Astrocyte (in vitro differentiated cells and primary cell): ENCODE results near the gene TUBGCP4. TPM values are rescaled to one million over a fixed set of nuclear protein-coding genes. Genes with fewer than 3 reads are reported as not detected.
"Not testable (repeated sequence)": the region's sequence is repeated elsewhere in the genome, so short reads cannot be mapped to it uniquely, and the experiment has no call there.

Experiments used
- DNase-seq: peaks from one replicate; pipeline ENCODE4 v3.0.0-alpha.2; 2010; ENCODE audit warnings: low read depth
- FAIRE-seq: peaks from 2 replicates; lab custom pipeline; 2011; peaks lifted over from hg19 to GRCh38; lab: Jason Lieb, UNC
- H2AFZ ChIP-seq: 2 replicates; pipeline ENCODE4 v1.6.0; 2012; ENCODE audit warnings: low read depth, low read length, inconsistent platforms
- H3K27ac ChIP-seq: 2 replicates; pipeline ENCODE4 v1.5.1; 2011; ENCODE audit warnings: low read depth, low read length, inconsistent platforms
- H3K27me3 ChIP-seq: 2 replicates; pipeline ENCODE4 v1.6.0; 2011; ENCODE audit warnings: low read length, inconsistent platforms; ENCODE audit not compliant: insufficient read depth
- H3K36me3 ChIP-seq: 2 replicates; pipeline ENCODE4 v1.5.1; 2011; ENCODE audit warnings: low read length, inconsistent platforms; ENCODE audit not compliant: insufficient read depth
- H3K4me1 ChIP-seq: 2 replicates; pipeline ENCODE4 v1.5.1; 2011; ENCODE audit warnings: low read length, inconsistent platforms; ENCODE audit not compliant: insufficient read depth
- H3K4me2 ChIP-seq: 2 replicates; pipeline ENCODE4 v1.6.0; 2012; ENCODE audit warnings: low read length, inconsistent platforms
- H3K4me3 ChIP-seq: 2 replicates; pipeline ENCODE4 v1.5.1; 2011; ENCODE audit warnings: low read depth, mild to moderate bottlenecking, low read length, inconsistent platforms; ENCODE audit not compliant: insufficient read depth
- H3K79me2 ChIP-seq: 2 replicates; pipeline ENCODE4 v1.6.0; 2012; ENCODE audit warnings: mild to moderate bottlenecking, low read length, inconsistent platforms; ENCODE audit not compliant: insufficient read depth
- H3K9ac ChIP-seq: 2 replicates; pipeline ENCODE4 v1.6.0; 2012; ENCODE audit warnings: mild to moderate bottlenecking, low read length, inconsistent platforms
- H3K9me3 ChIP-seq: 2 replicates; pipeline ENCODE4 v1.5.1; 2012; ENCODE audit warnings: low read depth, mild to moderate bottlenecking, low read length, inconsistent platforms; ENCODE audit not compliant: insufficient read depth
- H4K20me1 ChIP-seq: 2 replicates; pipeline ENCODE4 v1.6.0; 2012; ENCODE audit warnings: low read length, inconsistent platforms; ENCODE audit not compliant: insufficient read depth
- H3K27ac Mint-ChIP-seq: one replicate; pipeline ENCODE4 v1.8.0; 2021; ENCODE audit warnings: mild to moderate bottlenecking, mixed read lengths; ENCODE audit not compliant: unreplicated experiment
- H3K27me3 Mint-ChIP-seq: one replicate; pipeline ENCODE4 v1.8.0; 2021; ENCODE audit warnings: low read depth, mixed read lengths; ENCODE audit not compliant: unreplicated experiment
- H3K36me3 Mint-ChIP-seq: one replicate; pipeline ENCODE4 v1.8.0; 2021; ENCODE audit warnings: low read depth, mixed read lengths; ENCODE audit not compliant: unreplicated experiment
- H3K4me1 Mint-ChIP-seq: one replicate; pipeline ENCODE4 v1.8.0; 2021; ENCODE audit warnings: low read depth, mixed read lengths; ENCODE audit not compliant: unreplicated experiment
- H3K4me3 Mint-ChIP-seq: one replicate; pipeline ENCODE4 v1.8.0; 2021; ENCODE audit warnings: mild to moderate bottlenecking, moderate library complexity, mixed read lengths; ENCODE audit not compliant: unreplicated experiment
- H3K9me3 Mint-ChIP-seq: one replicate; pipeline ENCODE4 v1.8.0; 2021; ENCODE audit warnings: mild to moderate bottlenecking, mixed read lengths; ENCODE audit not compliant: unreplicated experiment
- CTCF ChIP-seq: IDR thresholded peaks from 2 replicates; pipeline ENCODE4 v1.5.1; 2011; ENCODE audit warnings: low read depth, mild to moderate bottlenecking, inconsistent platforms, low read length, moderate library complexity; ENCODE audit not compliant: insufficient read depth
- EZH2 ChIP-seq: IDR thresholded peaks from 2 replicates; pipeline ENCODE4 v1.6.1; 2012; ENCODE audit warnings: mild to moderate bottlenecking, low read length, inconsistent platforms; ENCODE audit not compliant: insufficient read depth
- total RNA-seq: library from RNA; stranded (reverse); gene quantifications from 2 replicates; pipeline ENCODE4 v1.2.1, GENCODE V29; 2021

TUBGCP4 gene
- total RNA-seq, 1 donor from 2014 or later = 12.0 TPM

DNA sequence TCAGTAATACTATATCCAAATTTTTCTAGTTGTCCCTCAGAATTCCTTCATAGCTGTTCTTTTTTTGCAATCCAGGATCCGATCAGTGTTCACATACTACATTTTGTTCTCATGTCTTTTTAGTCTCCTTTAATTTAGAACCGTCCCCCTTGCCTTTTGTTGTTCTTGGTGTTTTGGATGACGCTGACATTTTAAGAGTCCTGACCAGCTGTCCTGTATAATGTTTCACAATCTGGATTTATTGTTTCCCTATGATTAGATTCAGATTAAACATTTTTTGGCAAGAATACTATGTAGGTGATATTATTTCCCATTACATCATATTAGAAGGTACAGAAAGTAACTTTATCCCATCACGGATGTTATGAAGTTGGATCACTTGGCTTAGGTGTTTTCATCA lies 11.4 kb downstream of the TUBGCP4 start:
- no peaks in the 10 kb centered on the region for H3K27me3 ChIP-seq
- Mint-ChIP-seq H3K4me1 (no peaks in the 10 kb centered on the region), H3K36me3 (peaks cover 19% of the 10 kb centered on the region), H3K4me3 (no peak overlapping the region), H3K9me3 (no peaks in the 10 kb centered on the region), H3K27ac (no peak overlapping the region), H3K27me3 (no peaks in the 10 kb centered on the region)
- H3K79me2 ChIP-seq = no peaks in the 10 kb centered on the region
- H3K4me3 ChIP-seq = no peak overlapping the region
- H3K36me3 ChIP-seq = peaks cover 25% of the 10 kb centered on the region
- FAIRE-seq = no peak
- no peak overlapping the region for H3K4me2 ChIP-seq
- H3K9ac ChIP-seq = no peak overlapping the region
- no peaks in the 10 kb centered on the region for H4K20me1 ChIP-seq
- TF ChIP-seq EZH2 (no peak), CTCF (no peak)
- H3K27ac ChIP-seq = no peak overlapping the region
- no peaks in the 10 kb centered on the region for H3K9me3 ChIP-seq
- H3K4me1 ChIP-seq = no peaks in the 10 kb centered on the region
- DNase-seq = no peak
- no peak overlapping the region for H2AFZ ChIP-seq

- Mint-ChIP-seq H3K36me3 (peaks cover 18% of the 10 kb centered on the region), H3K9me3 (no peaks in the 10 kb centered on the region), H3K27me3 (no peaks in the 10 kb centered on the region), H3K4me3 (no peak overlapping the region), H3K4me1 (no peaks in the 10 kb centered on the region), H3K27ac (no peak overlapping the region)
- no peaks in the 10 kb centered on the region for H4K20me1 ChIP-seq
- no peaks in the 10 kb centered on the region for H3K9me3 ChIP-seq
- H2AFZ ChIP-seq = no peak overlapping the region
- peak; percentile 25 for DNase-seq
- H3K4me1 ChIP-seq = no peaks in the 10 kb centered on the region
- H3K79me2 ChIP-seq = no peaks in the 10 kb centered on the region
- no peaks in the 10 kb centered on the region for H3K27me3 ChIP-seq
- peaks cover 24% of the 10 kb centered on the region for H3K36me3 ChIP-seq
- H3K4me3 ChIP-seq = no peak overlapping the region
- H3K4me2 ChIP-seq = no peak overlapping the region
- no peak for FAIRE-seq
- no peak overlapping the region for H3K9ac ChIP-seq
- TF ChIP-seq CTCF = no peak
- no peak for TF ChIP-seq EZH2
- no peak overlapping the region for H3K27ac ChIP-seq
Measured at GRCh38 chr15:43383070-43383469, 12.2 kb downstream of the TUBGCP4 start.

DNA sequence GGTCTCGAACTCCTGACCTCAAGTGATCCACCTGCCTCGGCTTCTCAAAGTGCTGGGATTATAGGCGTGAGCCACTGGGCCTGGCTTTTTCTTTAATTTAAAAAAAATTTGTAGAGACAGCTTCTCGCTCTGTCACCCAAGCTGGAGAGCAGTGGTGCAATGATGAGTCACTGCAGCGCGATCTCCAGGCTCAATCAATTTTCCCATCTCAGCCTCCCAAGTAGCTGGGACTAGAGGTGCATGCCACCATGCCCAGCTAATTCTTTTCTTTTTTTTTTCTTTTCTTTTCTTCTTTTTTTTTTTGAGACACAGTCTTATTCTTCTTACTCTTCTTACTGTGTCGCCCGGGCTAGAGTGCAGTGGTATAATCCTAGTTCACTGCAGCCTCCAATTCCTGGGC lies 19.8 kb downstream of the TUBGCP4 start:
- Mint-ChIP-seq H3K27ac (no peak overlapping the region), H3K4me3 (no peak overlapping the region), H3K27me3 (no peaks in the 10 kb centered on the region), H3K4me1 (no peaks in the 10 kb centered on the region), H3K36me3 (peaks cover 12% of the 10 kb centered on the region), H3K9me3 (no peaks in the 10 kb centered on the region)
- H3K4me3 ChIP-seq = no peak overlapping the region
- no peaks in the 10 kb centered on the region for H3K79me2 ChIP-seq
- peaks cover 15% of the 10 kb centered on the region for H3K36me3 ChIP-seq
- no peak overlapping the region for H3K4me2 ChIP-seq
- H3K9me3 ChIP-seq = no peaks in the 10 kb centered on the region
- no peaks in the 10 kb centered on the region for H3K4me1 ChIP-seq
- DNase-seq = peak; percentile 10
- H2AFZ ChIP-seq = no peak overlapping the region
- no peak overlapping the region for H3K9ac ChIP-seq
- no peaks in the 10 kb centered on the region for H4K20me1 ChIP-seq
- H3K27ac ChIP-seq = no peak overlapping the region
- FAIRE-seq = no peak
- TF ChIP-seq CTCF = no peak
- no peak for TF ChIP-seq EZH2
- no peaks in the 10 kb centered on the region for H3K27me3 ChIP-seq

- H3K4me3 ChIP-seq, FAIRE-seq, H2AFZ ChIP-seq, H3K9ac ChIP-seq, H3K9me3 ChIP-seq, H3K27ac ChIP-seq, H3K4me1 ChIP-seq, H3K4me2 ChIP-seq, H3K27ac Mint-ChIP-seq, H4K20me1 ChIP-seq, H3K27me3 Mint-ChIP-seq, DNase-seq, H3K9me3 Mint-ChIP-seq, H3K79me2 ChIP-seq, H3K4me1 Mint-ChIP-seq, H3K27me3 ChIP-seq, H3K4me3 Mint-ChIP-seq: not testable (repeated sequence)
- peaks cover 16% of the 10 kb centered on the region for H3K36me3 Mint-ChIP-seq
- peaks cover 16% of the 10 kb centered on the region for H3K36me3 ChIP-seq
Measured at GRCh38 chr15:43393592-43393991, 22.7 kb downstream of the TUBGCP4 start.
